Lower lobe of right lung (tissue), 2 donors: ENCODE measurements around the gene DYRK2. TPM values are rescaled to one million over a fixed set of nuclear protein-coding genes. Genes with fewer than 3 reads are reported as not detected.
A peak's percentile ranks its signal among the peaks of the same experiment; 100 is the strongest.

Experiments
- ATAC-seq, 2 donors: fragments of 200-7000 bp; cut with Tn5 transposase; one replicate each; pipeline ENCODE4 v1.9.1; 2020 to 2022; ENCODE audit warnings: mild to moderate bottlenecking in 2 of 2, moderate library complexity in 2 of 2
- DNase-seq: peaks from one replicate; pipeline ENCODE4 v3.0.0-alpha.2; 2020
- H3K27ac ChIP-seq: fragments of 200-600 bp; one replicate; pipeline ENCODE4 v1.8.0; 2022
- H3K27me3 ChIP-seq: fragments of 200-600 bp; one replicate; pipeline ENCODE4 v1.8.0; 2022; ENCODE audit warnings: low read depth
- H3K36me3 ChIP-seq: fragments of 200-600 bp; one replicate; pipeline ENCODE4 v1.8.0; 2022; ENCODE audit warnings: mild to moderate bottlenecking
- H3K4me1 ChIP-seq: fragments of 200-600 bp; one replicate; pipeline ENCODE4 v1.8.0; 2022
- H3K4me3 ChIP-seq: fragments of 200-600 bp; one replicate; pipeline ENCODE4 v1.8.0; 2022; ENCODE audit warnings: mild to moderate bottlenecking
- H3K9me3 ChIP-seq: fragments of 200-600 bp; one replicate; pipeline ENCODE4 v1.8.0; 2022
- intact Hi-C: fragments of 100-400 bp; cut with DNase I; formaldehyde crosslinking; loops from one replicate; pipeline ENCODE4 v1.11.0; 2022
- total RNA-seq: library from RNA; stranded (reverse); fragmentation: NEBNext Ultra II Directional; extraction: Animal tissue kit (Norgen Biotek cat#: 25700); gene quantifications from one replicate; pipeline ENCODE4 v1.2.1, GENCODE V29; 2021
- TF ChIP-seq, protein P1 (sequence below): fragments of 200-600 bp; IDR thresholded peaks from one replicate; pipeline ENCODE4 v1.8.0; 2022; ENCODE audit warnings: antibody characterized with exemption, mild to moderate bottlenecking
- donor health status: DM: no; HTN: yes; CAD: no; lungs with severe emphysema.

Gene DYRK2
- total RNA-seq, 1 donor from 2014 or later, result 17.6 TPM

DNA sequence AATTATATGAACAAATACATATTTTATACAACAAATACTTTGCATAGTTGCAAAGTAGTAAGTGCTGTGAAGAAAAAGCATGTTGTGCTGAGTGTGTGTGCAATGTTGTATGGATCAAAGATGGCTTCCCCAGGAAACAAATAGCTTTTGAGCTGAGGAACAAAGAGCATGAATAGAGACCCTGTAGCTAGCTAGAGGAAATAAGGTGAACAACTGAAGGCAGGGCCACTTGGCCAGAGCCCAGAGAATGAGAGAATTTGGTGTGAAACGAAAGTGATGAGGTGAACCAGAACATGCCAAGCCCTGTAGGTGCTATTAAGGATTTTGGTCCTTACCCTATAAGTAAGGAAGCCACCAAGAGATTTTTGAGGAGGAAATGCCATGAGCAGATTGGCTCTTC is 17.1 kb downstream of the DYRK2 start:
- Histone ChIP-seq H3K4me1 (peaks cover 15% of the 10 kb centered on the region), H3K4me3 (no peak overlapping the region), H3K27me3 (no peaks in the 10 kb centered on the region), H3K9me3 (no peaks in the 10 kb centered on the region), H3K36me3 (no peaks in the 10 kb centered on the region), H3K27ac (no peak overlapping the region)
- intact Hi-C loops, result no loop called here
- no peak for DNase-seq
- TF ChIP-seq, protein P1, sequence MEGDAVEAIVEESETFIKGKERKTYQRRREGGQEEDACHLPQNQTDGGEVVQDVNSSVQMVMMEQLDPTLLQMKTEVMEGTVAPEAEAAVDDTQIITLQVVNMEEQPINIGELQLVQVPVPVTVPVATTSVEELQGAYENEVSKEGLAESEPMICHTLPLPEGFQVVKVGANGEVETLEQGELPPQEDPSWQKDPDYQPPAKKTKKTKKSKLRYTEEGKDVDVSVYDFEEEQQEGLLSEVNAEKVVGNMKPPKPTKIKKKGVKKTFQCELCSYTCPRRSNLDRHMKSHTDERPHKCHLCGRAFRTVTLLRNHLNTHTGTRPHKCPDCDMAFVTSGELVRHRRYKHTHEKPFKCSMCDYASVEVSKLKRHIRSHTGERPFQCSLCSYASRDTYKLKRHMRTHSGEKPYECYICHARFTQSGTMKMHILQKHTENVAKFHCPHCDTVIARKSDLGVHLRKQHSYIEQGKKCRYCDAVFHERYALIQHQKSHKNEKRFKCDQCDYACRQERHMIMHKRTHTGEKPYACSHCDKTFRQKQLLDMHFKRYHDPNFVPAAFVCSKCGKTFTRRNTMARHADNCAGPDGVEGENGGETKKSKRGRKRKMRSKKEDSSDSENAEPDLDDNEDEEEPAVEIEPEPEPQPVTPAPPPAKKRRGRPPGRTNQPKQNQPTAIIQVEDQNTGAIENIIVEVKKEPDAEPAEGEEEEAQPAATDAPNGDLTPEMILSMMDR, result no peak
- no peak for ATAC-seq

DNA sequence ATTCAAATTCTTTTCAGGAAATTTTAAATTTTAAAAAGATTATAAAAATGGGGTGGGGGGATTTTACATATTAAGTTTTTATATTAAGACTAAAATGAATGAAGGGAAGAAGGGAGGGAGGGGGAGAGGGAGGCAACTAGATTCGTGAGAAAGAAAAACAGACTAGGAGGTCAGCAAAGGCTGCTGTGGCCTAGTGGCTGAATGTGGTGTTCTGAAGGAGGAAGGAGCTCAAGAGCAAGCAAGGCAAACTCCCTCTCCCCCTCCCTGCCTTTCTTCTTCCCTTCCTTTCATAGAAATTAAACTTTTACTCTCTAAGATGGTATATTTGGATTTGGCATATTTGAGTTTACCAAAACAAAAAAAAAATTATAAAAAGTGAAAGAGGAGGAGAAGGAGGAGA is 18.1 kb downstream of the DYRK2 start:
- Histone ChIP-seq H3K36me3 (no peaks in the 10 kb centered on the region), H3K4me1 (peaks cover 6% of the 10 kb centered on the region), H3K27ac (no peak overlapping the region), H3K9me3 (no peaks in the 10 kb centered on the region), H3K27me3 (no peaks in the 10 kb centered on the region), H3K4me3 (no peak overlapping the region)
- ATAC-seq (no peak), DNase-seq (no peak)
- TF ChIP-seq, protein P1, result no peak
- intact Hi-C loops, result no loop called here

DNA sequence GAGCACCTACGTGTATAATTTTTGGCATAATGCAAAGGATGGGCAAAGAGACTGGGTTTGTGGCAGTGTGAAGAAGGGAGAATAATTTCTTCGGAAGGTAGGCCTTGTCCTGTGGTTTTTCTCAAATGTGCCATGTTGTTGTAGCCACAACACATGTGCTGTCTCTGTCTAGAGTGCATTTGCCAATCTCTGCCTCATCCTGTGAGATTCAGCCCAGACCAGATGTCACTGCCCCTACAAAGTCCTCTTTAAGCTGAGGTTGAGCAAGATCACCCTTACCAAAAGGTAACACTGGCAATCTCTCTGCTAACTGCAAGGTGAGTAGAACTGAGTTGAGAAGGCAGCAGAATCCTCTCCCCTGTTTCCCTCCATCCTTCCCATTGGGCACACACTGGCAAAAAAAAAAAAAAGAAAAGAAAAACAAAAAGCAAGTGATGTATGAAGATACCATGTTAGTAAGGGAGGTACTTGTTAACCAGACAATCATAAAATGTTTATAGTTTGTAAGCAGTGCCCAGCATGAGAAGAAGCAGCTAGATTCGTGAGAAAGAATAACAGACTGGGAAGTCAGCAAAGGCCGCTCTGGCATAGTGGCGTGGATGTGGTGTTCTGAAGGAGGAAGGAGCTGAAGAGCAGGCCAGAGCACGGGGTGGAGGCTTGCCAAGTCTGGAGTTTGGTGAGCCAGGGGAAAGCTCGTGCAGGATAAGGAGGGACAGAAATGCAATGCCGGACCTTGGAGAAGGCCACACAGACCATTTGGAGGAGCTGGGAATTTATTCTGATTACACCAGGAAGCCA is 18.9 kb downstream of the DYRK2 start:
- Histone ChIP-seq H3K27me3 (no peaks in the 10 kb centered on the region), H3K4me3 (no peak overlapping the region), H3K4me1 (peaks cover 3% of the 10 kb centered on the region), H3K9me3 (no peaks in the 10 kb centered on the region), H3K36me3 (no peaks in the 10 kb centered on the region), H3K27ac (no peak overlapping the region)
- TF ChIP-seq, protein P1, result no peak
- ATAC-seq (peak; percentile 49 to 60), DNase-seq (peak; percentile 57)
- intact Hi-C loops, result no loop called here

DNA sequence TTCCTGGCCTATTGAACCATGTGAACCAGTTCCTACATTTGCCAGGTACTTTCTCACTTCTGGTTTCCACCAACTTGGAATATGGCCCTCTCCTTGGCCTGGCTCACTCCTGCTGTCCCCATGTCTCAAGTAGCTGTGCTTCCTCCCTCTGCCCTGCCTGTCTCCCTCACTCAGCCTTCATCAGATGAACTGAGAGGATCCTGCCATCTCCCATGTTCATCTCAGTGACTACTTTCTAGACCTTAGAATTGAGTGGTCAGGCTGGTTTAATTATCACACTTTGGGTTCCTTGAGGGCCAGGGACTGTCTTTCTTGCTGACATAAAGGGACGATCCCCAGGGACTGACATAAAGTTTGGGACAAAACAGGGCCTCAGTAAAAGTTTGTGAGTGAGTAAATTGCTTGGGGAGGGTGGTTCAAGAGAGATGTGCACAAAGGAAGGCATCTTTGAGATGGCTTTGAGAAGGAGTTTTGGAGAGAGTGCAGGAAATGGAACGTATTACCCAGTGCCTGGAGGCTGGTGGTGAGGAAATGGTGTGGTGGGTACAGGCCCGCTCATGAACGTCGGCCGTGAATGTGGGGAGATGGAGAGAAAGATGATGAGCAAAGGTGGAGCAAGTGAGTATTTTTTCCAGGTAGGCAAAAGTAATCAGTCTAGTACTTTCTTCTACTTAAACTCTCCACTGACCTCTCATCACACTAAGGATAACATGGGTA is 20.8 kb downstream of the DYRK2 start:
- intact Hi-C loops, result no loop called here
- TF ChIP-seq, protein P1, result no peak
- Histone ChIP-seq H3K27me3 (no peaks in the 10 kb centered on the region), H3K4me1 (peaks cover 3% of the 10 kb centered on the region), H3K27ac (no peak overlapping the region), H3K36me3 (no peaks in the 10 kb centered on the region), H3K4me3 (no peak overlapping the region), H3K9me3 (no peaks in the 10 kb centered on the region)
- DNase-seq (no peak), ATAC-seq (no peak)

DNA sequence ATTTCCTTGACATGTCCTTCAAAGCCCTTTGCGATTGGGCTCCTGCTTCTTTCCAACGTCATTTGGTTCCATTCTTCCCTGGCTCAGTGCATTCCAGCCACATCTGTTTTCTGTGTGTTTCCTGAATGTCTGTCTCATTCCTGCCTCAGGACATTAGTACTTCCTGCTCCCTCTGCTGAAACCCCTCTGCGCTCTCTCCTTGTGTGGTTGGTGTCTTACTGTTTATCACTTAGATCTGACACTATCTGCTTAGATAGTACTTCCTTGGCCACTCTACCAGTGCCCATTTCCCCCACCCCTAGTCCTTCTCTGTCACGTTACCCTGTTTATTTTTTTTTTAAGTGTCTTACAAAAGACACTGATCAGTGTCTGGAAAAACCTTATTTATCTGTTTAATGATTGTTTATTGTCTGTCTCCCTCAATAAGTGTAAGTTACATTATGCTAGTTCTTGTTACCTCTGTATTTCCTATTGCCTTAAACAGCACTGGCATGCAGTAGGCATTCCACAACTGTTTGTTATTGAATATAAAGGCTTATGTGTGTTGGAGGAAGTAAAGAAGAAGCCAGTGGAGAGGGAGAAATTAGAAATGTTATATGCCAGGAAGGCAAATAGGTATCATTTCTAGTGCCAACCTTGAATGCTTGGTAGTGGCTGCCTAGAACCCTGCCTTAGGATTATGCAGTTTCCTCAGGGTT is 21.5 kb downstream of the DYRK2 start:
- H3K36me3 ChIP-seq, result no peaks in the 10 kb centered on the region
- intact Hi-C loops, result no loop called here

More for the DNA sequence above, 21.5 kb downstream of the DYRK2 start:
- no peaks in the 10 kb centered on the region for H3K27me3 ChIP-seq
- ATAC-seq (no peak), DNase-seq (no peak)
- TF ChIP-seq, protein P1, result no peak
- peaks cover 3% of the 10 kb centered on the region for H3K4me1 ChIP-seq
- H3K9me3 ChIP-seq, result no peaks in the 10 kb centered on the region
- no peak overlapping the region for H3K4me3 ChIP-seq
- no peak overlapping the region for H3K27ac ChIP-seq
